GM23338 (cell line): ENCODE measurements around the gene DLL4. TPM values are rescaled to one million over a fixed set of nuclear protein-coding genes. Genes with fewer than 3 reads are reported as not detected.

Source experiments
- ATAC-seq: fragments of 200-7000 bp; cut with Tn5 transposase; 3 replicates; pipeline ENCODE4 v1.9.1; 2020
- DNase-seq: peaks from one replicate; pipeline ENCODE4 v3.0.0-alpha.2; 2015; ENCODE audit warnings: low spot score
- H2AFZ ChIP-seq: fragments of 200-600 bp; sonication (generic); 2 replicates; pipeline ENCODE4 v1.8.0; 2016; ENCODE audit warnings: antibody characterized with exemption, mild to moderate bottlenecking, moderate library complexity
- H3F3A ChIP-seq: fragments of 200-600 bp; sonication (generic); replicated peaks from 2 replicates; pipeline ENCODE4 v1.8.0; 2017; ENCODE audit warnings: antibody characterized with exemption, mixed run types, low read depth
- H3K27ac ChIP-seq: fragments of 200-600 bp; sonication (generic); 2 replicates; pipeline ENCODE4 v1.6.1; 2016; ENCODE audit warnings: low read depth
- H3K27me3 ChIP-seq: fragments of 200-600 bp; sonication (generic); 2 replicates; pipeline ENCODE4 v1.8.0; 2016; ENCODE audit warnings: mild to moderate bottlenecking, mixed run types, moderate library complexity; ENCODE audit not compliant: insufficient read depth
- H3K36me3 ChIP-seq: fragments of 200-600 bp; sonication (generic); 2 replicates; pipeline ENCODE4 v1.8.0; 2016; ENCODE audit warnings: mild to moderate bottlenecking; ENCODE audit not compliant: insufficient read depth
- H3K4me1 ChIP-seq: fragments of 200-600 bp; sonication (generic); 2 replicates; pipeline ENCODE4 v1.8.0; 2016; ENCODE audit warnings: mild to moderate bottlenecking, moderate library complexity; ENCODE audit not compliant: insufficient read depth
- H3K4me2 ChIP-seq: fragments of 200-600 bp; sonication (generic); 2 replicates; pipeline ENCODE4 v1.7.1; 2017; ENCODE audit warnings: mixed run types
- H3K4me3 ChIP-seq: fragments of 200-600 bp; sonication (generic); 2 replicates; pipeline ENCODE4 v1.6.1; 2016; ENCODE audit warnings: mixed run types
- H3K79me2 ChIP-seq: fragments of 200-600 bp; sonication (generic); replicated peaks from 2 replicates; pipeline ENCODE4 v1.8.0; 2017; ENCODE audit warnings: mild to moderate bottlenecking; ENCODE audit not compliant: insufficient read depth
- H3K9me2 ChIP-seq: fragments of 200-600 bp; sonication (generic); 2 replicates; pipeline ENCODE4 v1.8.0; 2017; ENCODE audit not compliant: insufficient read depth
- H4K20me1 ChIP-seq: fragments of 200-600 bp; sonication (generic); replicated peaks from 2 replicates; pipeline ENCODE4 v1.8.0; 2017; ENCODE audit warnings: mild to moderate bottlenecking; ENCODE audit not compliant: insufficient read depth
- H3K27ac Mint-ChIP-seq: 2 replicates; pipeline ENCODE4 v1.8.0; 2020; ENCODE audit warnings: inconsistent platforms, mild to moderate bottlenecking, moderate library complexity, mixed read lengths
- H3K27me3 Mint-ChIP-seq: 3 replicates; pipeline ENCODE4 v1.8.0; 2022; ENCODE audit warnings: low read depth, mild to moderate bottlenecking, moderate library complexity, mixed read lengths, inconsistent platforms; ENCODE audit not compliant: insufficient read depth, poor library complexity
- H3K36me3 Mint-ChIP-seq: 3 replicates; pipeline ENCODE4 v1.8.0; 2021; ENCODE audit warnings: low read depth, mild to moderate bottlenecking, inconsistent platforms, moderate library complexity, mixed read lengths
- H3K4me1 Mint-ChIP-seq: 3 replicates; pipeline ENCODE4 v1.8.0; 2020; ENCODE audit warnings: mild to moderate bottlenecking, inconsistent platforms, mixed read lengths
- H3K4me3 Mint-ChIP-seq: 3 replicates; pipeline ENCODE4 v1.8.0; 2021; ENCODE audit warnings: moderate library complexity, mild to moderate bottlenecking, inconsistent platforms, mixed read lengths
- H3K9me3 Mint-ChIP-seq: 3 replicates; pipeline ENCODE4 v1.8.0; 2020; ENCODE audit warnings: moderate library complexity, mild to moderate bottlenecking, inconsistent platforms, mixed read lengths
- EZH2 ChIP-seq: fragments of 200-600 bp; sonication (generic); IDR thresholded peaks from one replicate; pipeline ENCODE4 v1.8.0; 2017; ENCODE audit warnings: antibody characterized with exemption, mild to moderate bottlenecking, low read depth; ENCODE audit not compliant: unreplicated experiment
- JUNB ChIP-seq: IDR thresholded peaks from one replicate; pipeline ENCODE4 v1.6.1; 2016; ENCODE audit warnings: antibody characterized with exemption; ENCODE audit not compliant: unreplicated experiment
- POLR2AphosphoS5 ChIP-seq: IDR thresholded peaks from 2 replicates; pipeline ENCODE4 v1.6.1; 2016; ENCODE audit warnings: antibody characterized with exemption, low read depth
- ZNF114 ChIP-seq: fragments of 250-450 bp; sonication (Bioruptor Pico); IDR thresholded peaks from 2 replicates; pipeline ENCODE4 v1.5.0; 2020; ENCODE audit warnings: mild to moderate bottlenecking, moderate library complexity
- ZNF331 ChIP-seq: fragments of 250-450 bp; sonication (Bioruptor Pico); IDR thresholded peaks from 2 replicates; pipeline ENCODE4 v1.5.0; 2020; ENCODE audit warnings: low read depth, mild to moderate bottlenecking, moderate library complexity
- polyA plus RNA-seq: library from polyadenylated mRNA; unstranded; fragments of >200 nt; fragmentation: Nextera tagmentation; extraction: Ambion mirVana; gene quantifications from 2 replicates; pipeline ENCODE4 v1.2.1, GENCODE V29; 2016
- total RNA-seq: library from RNA; depleted of rRNA; stranded (reverse); fragments of >200 nt; shearing (Covaris generic); gene quantifications from 2 replicates; pipeline ENCODE4 v1.2.3, GENCODE V29; 2014
- TF ChIP-seq, protein P1 (sequence below): IDR thresholded peaks from one replicate; pipeline ENCODE4 v1.6.1; 2018; ENCODE audit warnings: antibody characterized with exemption; ENCODE audit not compliant: unreplicated experiment
- TF ChIP-seq, protein P2 (sequence below), 2 experiments: fragments of 200-600 bp in 1 of 2; sonication (generic) in 1 of 2; conservative IDR thresholded peaks; 2 replicates each; pipeline versions ENCODE4 v1.5.1 to v1.6.1; 2016 to 2017; ENCODE audit warnings: antibody characterized with exemption in 2 of 2, low read depth in 2 of 2, mild to moderate bottlenecking in 2 of 2, moderate library complexity in 1 of 2

Gene DLL4
- total and polyA plus RNA-seq, 2 experiments from 2014 or later = 0.31 to 0.99 TPM

DNA sequence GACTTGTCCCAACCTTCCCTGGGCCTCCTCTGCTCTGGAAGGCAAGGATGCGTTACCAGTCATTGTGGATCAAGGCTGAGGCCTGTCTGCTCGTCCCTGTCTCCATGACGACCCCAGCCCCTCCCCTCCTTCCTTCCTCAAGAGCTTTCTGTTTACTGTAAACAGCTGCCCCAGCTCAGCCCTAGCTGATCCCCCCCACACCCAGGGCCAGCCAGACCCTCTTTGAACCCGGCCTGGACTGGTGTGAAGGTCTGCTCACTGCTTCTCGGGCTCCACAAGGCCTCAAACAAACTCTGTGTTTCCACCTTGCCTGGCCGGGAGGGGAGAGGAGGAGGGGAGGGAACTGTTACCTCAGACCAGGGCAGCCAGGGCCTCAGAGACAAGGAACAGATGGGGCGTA lies 18.0 kb upstream of the DLL4 start:
- H3K4me3 ChIP-seq = 0 out of 2 replicates have a peak overlapping the region, but pooled peaks have one; percentile 20
- Mint-ChIP-seq H3K4me3 (no peak overlapping the region; the same call in 2 of the 3 replicates), H3K4me1 (peaks cover 40% of the 10 kb centered on the region), H3K27me3 (peaks cover 10% of the 10 kb centered on the region), H3K9me3 (no peaks in the 10 kb centered on the region), H3K27ac (peak overlapping the region; percentile 49), H3K36me3 (no peaks in the 10 kb centered on the region)
- H3K4me1 ChIP-seq = peaks cover 28% of the 10 kb centered on the region
- peak overlapping the region; percentile 95 for H2AFZ ChIP-seq
- H3K27me3 ChIP-seq = no peaks in the 10 kb centered on the region
- DNase-seq = peak; percentile 82
- no peaks in the 10 kb centered on the region for H3K36me3 ChIP-seq
- 0 out of 2 replicates have a peak, but pooled peaks cover 7% of the 10 kb centered on the region for H3F3A ChIP-seq
- ATAC-seq = peak; percentile 20
- no peak overlapping the region for H3K27ac ChIP-seq
- H4K20me1 ChIP-seq = no peaks in the 10 kb centered on the region
- H3K4me2 ChIP-seq = peak overlapping the region; percentile 60; the same call in 1 of the 2 replicates
- no peak for TF ChIP-seq JUNB
- no peaks in the 10 kb centered on the region for H3K79me2 ChIP-seq
- H3K9me2 ChIP-seq = no peaks in the 10 kb centered on the region

DNA sequence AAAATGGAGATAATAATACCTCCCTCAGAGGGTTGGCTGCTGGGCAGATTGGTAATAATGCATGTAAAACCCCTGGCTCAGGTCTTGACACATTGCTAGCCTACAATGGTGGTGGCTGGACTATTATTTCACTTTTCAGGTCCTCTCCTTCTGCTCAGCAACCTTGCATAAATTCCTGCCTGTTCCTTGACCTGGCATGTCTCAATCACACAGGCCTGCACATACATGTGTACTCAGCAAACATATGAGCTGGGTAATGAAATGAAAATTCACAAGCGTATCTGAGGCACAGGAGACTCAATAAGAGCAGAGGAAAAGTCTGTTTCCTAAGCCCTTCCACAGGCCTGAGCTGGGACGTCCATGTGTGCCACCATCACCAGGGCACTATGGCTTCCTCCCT lies 17.4 kb upstream of the DLL4 start:
- Mint-ChIP-seq H3K9me3 (no peaks in the 10 kb centered on the region), H3K4me3 (no peak overlapping the region), H3K4me1 (peaks cover 45% of the 10 kb centered on the region), H3K27ac (no peak overlapping the region), H3K27me3 (peaks cover 12% of the 10 kb centered on the region), H3K36me3 (no peaks in the 10 kb centered on the region)
- no peak overlapping the region for H3K4me3 ChIP-seq
- DNase-seq = no peak
- no peaks in the 10 kb centered on the region for H3K36me3 ChIP-seq
- 0 out of 2 replicates have a peak, but pooled peaks cover 10% of the 10 kb centered on the region for H3F3A ChIP-seq
- no peaks in the 10 kb centered on the region for H4K20me1 ChIP-seq
- no peak overlapping the region for H3K4me2 ChIP-seq
- H3K79me2 ChIP-seq = no peaks in the 10 kb centered on the region
- H2AFZ ChIP-seq = no peak overlapping the region
- no peaks in the 10 kb centered on the region for H3K27me3 ChIP-seq
- no peak for ATAC-seq
- H3K9me2 ChIP-seq = no peaks in the 10 kb centered on the region
- TF ChIP-seq ZNF114 (CRISPR knock-in tag) (no peak), ZNF331 (CRISPR knock-in tag) (no peak), EZH2 (no peak), JUNB (no peak), POLR2AphosphoS5 (no peak)
- TF ChIP-seq, protein P1, sequence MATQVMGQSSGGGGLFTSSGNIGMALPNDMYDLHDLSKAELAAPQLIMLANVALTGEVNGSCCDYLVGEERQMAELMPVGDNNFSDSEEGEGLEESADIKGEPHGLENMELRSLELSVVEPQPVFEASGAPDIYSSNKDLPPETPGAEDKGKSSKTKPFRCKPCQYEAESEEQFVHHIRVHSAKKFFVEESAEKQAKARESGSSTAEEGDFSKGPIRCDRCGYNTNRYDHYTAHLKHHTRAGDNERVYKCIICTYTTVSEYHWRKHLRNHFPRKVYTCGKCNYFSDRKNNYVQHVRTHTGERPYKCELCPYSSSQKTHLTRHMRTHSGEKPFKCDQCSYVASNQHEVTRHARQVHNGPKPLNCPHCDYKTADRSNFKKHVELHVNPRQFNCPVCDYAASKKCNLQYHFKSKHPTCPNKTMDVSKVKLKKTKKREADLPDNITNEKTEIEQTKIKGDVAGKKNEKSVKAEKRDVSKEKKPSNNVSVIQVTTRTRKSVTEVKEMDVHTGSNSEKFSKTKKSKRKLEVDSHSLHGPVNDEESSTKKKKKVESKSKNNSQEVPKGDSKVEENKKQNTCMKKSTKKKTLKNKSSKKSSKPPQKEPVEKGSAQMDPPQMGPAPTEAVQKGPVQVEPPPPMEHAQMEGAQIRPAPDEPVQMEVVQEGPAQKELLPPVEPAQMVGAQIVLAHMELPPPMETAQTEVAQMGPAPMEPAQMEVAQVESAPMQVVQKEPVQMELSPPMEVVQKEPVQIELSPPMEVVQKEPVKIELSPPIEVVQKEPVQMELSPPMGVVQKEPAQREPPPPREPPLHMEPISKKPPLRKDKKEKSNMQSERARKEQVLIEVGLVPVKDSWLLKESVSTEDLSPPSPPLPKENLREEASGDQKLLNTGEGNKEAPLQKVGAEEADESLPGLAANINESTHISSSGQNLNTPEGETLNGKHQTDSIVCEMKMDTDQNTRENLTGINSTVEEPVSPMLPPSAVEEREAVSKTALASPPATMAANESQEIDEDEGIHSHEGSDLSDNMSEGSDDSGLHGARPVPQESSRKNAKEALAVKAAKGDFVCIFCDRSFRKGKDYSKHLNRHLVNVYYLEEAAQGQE = no peak
- TF ChIP-seq, protein P2, sequence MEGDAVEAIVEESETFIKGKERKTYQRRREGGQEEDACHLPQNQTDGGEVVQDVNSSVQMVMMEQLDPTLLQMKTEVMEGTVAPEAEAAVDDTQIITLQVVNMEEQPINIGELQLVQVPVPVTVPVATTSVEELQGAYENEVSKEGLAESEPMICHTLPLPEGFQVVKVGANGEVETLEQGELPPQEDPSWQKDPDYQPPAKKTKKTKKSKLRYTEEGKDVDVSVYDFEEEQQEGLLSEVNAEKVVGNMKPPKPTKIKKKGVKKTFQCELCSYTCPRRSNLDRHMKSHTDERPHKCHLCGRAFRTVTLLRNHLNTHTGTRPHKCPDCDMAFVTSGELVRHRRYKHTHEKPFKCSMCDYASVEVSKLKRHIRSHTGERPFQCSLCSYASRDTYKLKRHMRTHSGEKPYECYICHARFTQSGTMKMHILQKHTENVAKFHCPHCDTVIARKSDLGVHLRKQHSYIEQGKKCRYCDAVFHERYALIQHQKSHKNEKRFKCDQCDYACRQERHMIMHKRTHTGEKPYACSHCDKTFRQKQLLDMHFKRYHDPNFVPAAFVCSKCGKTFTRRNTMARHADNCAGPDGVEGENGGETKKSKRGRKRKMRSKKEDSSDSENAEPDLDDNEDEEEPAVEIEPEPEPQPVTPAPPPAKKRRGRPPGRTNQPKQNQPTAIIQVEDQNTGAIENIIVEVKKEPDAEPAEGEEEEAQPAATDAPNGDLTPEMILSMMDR (conservative IDR thresholded peaks at IDR 0.05; ENCODE audit: low read depth in 2 of 2) = no peak
- peaks cover 28% of the 10 kb centered on the region for H3K4me1 ChIP-seq
- no peak overlapping the region for H3K27ac ChIP-seq
